ENCODE results near the gene CHGA.

The CHGA gene

GRCh38 chr14:92922883-92923743 lies at the start of gene CHGA:
Gene CHGA, plus strand, starts transcription at chr14:92923150. Its CDS starts 210 bp downstream, at chr14:92923360.
- peak; percentile 78 for DNase-seq

- DNase-seq: no peak
Measured at GRCh38 chr14:92874962-92875661, 47.8 kb upstream of the CHGA start.

GRCh38 chr14:92877757-92878431 lies 45.1 kb upstream of the CHGA start:
- no peak for DNase-seq

- no peak for DNase-seq
Measured at GRCh38 chr14:92880351-92880750, 42.6 kb upstream of the CHGA start.

- no peak for DNase-seq
Measured at GRCh38 chr14:92880851-92881250, 42.1 kb upstream of the CHGA start.

- DNase-seq: no peak
Measured at GRCh38 chr14:92883066-92883465, 39.9 kb upstream of the CHGA start.

- no peak for DNase-seq
Measured at GRCh38 chr14:92884410-92884809, 38.5 kb upstream of the CHGA start.

- DNase-seq: no peak
Measured at GRCh38 chr14:92885279-92886061, 37.5 kb upstream of the CHGA start.

GRCh38 chr14:92886337-92886736 lies 36.6 kb upstream of the CHGA start:
- DNase-seq: no peak

GRCh38 chr14:92887157-92887556 lies 35.8 kb upstream of the CHGA start:
- DNase-seq: no peak

- DNase-seq: no peak
Measured at GRCh38 chr14:92888896-92889295, 34.1 kb upstream of the CHGA start.

- DNase-seq: no peak
Measured at GRCh38 chr14:92890830-92891588, 31.9 kb upstream of the CHGA start.

- no peak for DNase-seq
Measured at GRCh38 chr14:92892589-92892988, 30.4 kb upstream of the CHGA start.

GRCh38 chr14:92895352-92895878 lies 27.5 kb upstream of the CHGA start:
- no peak for DNase-seq

GRCh38 chr14:92897922-92898565 lies 24.9 kb upstream of the CHGA start:
- DNase-seq: no peak

- no peak for DNase-seq
Measured at GRCh38 chr14:92898566-92899131, 24.3 kb upstream of the CHGA start.

- no peak for DNase-seq
Measured at GRCh38 chr14:92900660-92901059, 22.3 kb upstream of the CHGA start.

- no peak for DNase-seq
Measured at GRCh38 chr14:92902191-92902590, 20.8 kb upstream of the CHGA start.

GRCh38 chr14:92902726-92903125 lies 20.2 kb upstream of the CHGA start:
- no peak for DNase-seq

- DNase-seq: no peak
Measured at GRCh38 chr14:92903359-92903758, 19.6 kb upstream of the CHGA start.

- DNase-seq: no peak
Measured at GRCh38 chr14:92905667-92906066, 17.3 kb upstream of the CHGA start.
